Tongue (tissue), 2 donors: ENCODE data around the gene R3HDM4. TPM values are rescaled to one million over a fixed set of nuclear protein-coding genes. Genes with fewer than 3 reads are reported as not detected.
A peak's percentile ranks its signal among the peaks of the same experiment; 100 is the strongest.
"Not testable (repeated sequence)": the region's sequence is repeated elsewhere in the genome, so short reads cannot be mapped to it uniquely, and the experiment has no call there.

Source experiments
- DNase-seq: peaks from one replicate; pipeline ENCODE4 v3.0.0-alpha.2; 2015
- total RNA-seq: library from RNA; depleted of rRNA; stranded (reverse); fragments of >200 nt; gene quantifications from one replicate; pipeline ENCODE4 v1.2.3, GENCODE V29; 2014

Gene R3HDM4
- total RNA-seq, 1 donor from 2014 or later, result 23.2 TPM

DNA sequence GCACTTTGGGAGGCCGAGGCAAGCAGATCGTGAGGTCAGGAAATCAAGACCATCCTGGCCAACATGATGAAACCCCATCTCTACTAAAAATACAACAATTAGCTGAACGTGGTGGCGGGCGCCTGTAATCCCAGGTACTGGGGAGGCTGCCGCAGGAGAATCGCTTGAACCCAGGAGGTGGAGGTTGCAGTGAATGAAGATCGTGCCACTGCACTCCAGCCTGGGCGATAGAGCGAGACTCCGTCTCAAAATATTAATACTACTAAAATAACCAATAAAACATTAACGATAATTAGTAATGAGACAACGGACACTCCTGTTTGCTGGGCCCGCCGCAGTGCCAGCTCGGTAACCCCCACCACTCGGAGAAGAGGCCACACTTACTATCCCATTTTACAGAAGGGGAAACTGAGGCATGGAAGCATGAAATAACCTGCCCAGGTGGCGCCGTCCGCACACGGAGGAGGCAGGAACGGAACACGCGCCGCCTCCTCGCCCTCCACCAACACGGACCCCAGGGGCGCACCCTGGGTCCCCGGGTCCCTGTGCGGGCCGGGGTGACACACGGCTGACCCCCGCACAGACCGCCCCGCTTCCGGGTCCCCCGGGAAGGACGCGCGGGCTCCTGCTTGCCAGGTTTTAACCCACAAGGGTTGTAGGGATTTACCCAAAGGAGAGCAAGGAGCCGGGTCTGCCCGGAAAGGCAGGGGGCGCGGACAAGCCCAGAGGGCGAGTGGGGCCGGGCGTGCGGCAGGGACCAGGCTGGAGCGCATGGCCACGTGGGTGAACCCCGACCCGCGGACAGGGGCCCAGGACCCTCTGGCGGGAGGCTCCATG, 1.6 kb downstream of the R3HDM4 start:
- DNase-seq, result no peak

DNA sequence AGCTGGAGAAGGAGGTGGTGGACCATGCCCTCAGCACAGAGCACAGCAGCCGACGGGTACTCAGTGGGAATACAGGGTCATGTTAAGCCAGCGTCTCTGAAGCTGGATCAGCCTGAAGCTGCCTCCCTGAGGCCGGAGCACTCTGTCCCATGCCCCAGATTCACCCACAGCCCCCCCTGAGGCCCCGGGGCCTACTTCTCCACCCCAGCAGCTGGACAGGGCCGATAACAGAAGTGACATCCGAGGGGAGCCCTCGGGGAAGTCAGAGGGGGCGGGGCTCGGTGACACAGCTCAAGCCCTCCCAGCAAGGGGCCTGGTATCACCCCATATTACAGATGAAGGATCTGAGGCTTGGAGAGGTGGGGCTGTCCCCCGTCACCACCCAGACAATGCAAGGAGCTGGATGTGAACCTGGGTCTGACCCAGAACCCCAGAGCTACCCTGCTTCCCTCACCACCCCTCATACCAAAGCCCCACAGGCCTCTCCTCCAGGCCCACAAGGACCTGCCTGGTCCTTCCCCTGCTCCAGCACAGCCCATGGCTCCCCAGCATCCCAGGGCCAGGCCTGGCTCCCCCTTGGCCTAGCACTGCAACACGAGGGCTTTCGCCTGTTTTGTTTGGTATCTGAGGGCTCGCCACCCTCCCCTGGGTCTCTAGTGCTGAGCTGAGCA, 5.7 kb downstream of the R3HDM4 start:
- DNase-seq, result no peak

- DNase-seq, result no peak
Measured at GRCh38 chr19:906480-906879, 6.5 kb downstream of the R3HDM4 start.

GRCh38 chr19:904545-904944, 8.5 kb downstream of the R3HDM4 start:
- no peak for DNase-seq

- peak; percentile 66 for DNase-seq
Measured at GRCh38 chr19:903266-903797, 9.7 kb downstream of the R3HDM4 start.

DNA sequence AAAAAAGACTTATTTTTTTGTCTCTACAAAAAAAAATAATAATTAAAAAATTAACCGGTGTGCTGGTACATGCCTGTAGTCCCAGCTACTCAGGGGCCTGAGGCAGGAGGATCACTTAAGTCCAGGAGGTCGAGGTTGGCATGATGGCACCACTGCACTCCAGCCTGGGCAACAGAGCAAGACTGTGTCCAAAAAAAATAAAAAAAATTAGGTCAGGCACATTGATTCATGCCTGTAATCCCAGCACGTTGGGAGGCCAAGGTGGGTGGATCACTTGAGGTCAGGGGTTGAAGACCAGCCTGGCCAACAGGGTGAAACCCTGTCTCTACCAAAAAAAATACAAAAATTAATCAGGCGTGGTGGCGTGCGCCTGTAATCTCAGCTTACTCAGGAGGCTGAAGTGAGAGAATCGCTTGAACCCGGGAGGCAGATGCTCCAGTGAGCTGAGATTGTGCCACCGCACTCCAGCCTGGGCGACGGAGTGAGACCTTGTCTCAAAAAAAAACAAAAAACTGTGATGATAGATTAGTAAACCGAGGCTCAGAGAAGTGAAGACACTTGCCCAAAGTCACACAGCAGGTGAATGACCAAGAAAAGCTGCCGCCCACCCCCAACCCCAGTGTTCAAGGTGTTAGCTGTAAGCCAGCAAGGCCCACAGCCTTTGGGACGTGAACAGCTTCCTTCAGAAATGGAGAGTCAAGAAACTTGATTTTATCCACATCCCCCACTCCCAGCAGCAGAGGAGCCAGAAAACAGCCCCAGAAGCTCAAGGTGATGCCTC, 10.4 kb downstream of the R3HDM4 start:
- DNase-seq, result no peak

DNA sequence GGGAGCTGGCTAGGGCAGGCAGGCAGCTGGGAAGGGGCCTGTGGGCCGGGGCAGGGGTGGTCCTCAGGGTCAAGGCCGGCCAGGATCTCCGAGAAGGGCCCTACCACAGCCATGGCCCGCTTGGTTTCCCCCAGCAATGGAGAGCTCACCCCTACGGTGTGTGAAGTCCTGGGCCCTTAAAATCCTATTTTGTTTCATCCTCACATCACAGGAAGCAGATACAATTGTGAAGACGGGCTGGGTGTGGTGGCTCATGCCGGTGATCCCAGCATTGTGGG, 11.0 kb downstream of the R3HDM4 start:
- no peak for DNase-seq

GRCh38 chr19:901216-902092, 11.6 kb downstream of the R3HDM4 start:
- no peak for DNase-seq

- DNase-seq, result no peak
Measured at GRCh38 chr19:900302-901111, 12.5 kb downstream of the R3HDM4 start.

DNA sequence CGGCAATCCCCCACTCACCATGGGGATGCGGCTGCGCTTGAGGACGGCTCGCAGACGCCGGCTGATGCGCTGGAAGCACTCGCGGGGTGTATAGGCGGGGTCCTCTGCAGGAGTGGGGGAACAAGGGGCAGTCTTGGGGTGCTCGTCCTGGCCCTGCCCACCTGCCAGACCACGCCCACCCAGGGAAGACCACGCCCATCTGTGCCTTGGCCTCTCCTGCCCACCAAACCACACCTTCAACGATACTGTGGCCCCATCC, 13.0 kb downstream of the R3HDM4 start:
- DNase-seq, result no peak

DNA sequence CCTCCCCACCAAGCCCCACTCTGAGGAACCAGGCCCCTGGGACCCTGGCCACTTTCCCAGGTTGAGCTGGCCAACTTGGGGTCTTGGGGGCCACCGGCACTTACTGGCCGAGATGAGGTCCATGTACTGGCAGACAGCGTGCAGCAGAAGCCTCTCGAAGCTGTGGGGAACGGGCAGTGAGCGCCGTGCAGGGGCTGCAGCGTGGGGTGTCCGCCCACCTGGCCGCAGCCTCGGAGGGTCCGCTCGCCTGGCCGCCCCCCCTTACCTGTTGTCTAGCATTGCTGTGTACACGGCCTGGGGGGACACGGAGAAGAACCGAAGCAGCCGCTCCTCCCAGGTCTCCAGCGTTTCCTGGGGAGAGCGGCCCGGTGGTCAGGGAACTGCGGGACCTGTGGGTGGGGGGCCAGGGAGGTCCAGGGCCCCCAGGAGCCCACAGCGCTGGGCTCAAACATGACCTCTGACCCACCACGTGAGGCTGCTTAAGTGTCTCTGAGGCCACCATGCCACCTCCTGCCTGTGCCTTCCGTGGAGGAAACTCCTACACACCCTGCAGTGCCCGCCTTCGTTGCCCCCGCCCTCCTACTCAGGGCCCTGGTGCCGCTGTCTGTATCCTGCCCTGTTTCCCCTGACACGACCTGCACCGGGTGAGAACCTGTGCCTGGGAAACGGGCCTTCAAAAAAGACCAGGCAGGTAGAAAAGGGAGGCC, 13.5 kb downstream of the R3HDM4 start:
- no peak for DNase-seq

DNA sequence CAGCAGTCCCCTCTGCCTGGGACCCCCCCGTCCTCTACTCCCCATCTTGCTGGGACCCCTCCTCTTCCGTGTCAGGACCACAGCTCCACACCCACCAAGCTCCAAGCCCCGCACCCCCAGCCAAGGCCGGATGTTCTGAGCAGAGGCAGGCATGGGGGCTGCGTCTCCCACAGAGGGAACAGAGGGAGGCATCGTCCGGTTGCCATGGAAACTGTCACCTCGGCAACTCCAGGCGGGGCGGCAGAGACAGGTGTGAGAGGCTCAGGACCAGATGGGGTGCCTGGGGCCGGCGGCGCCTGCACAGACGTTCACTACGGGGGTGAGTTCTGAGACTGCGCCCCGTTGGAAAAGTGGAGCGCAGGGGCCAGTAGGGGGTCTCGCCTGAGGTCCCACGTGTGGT, 14.4 kb downstream of the R3HDM4 start:
- DNase-seq, result no peak

- no peak for DNase-seq
Measured at GRCh38 chr19:897442-898039, 15.5 kb downstream of the R3HDM4 start.

- no peak for DNase-seq
Measured at GRCh38 chr19:896999-897398, 16.0 kb downstream of the R3HDM4 start.

DNA sequence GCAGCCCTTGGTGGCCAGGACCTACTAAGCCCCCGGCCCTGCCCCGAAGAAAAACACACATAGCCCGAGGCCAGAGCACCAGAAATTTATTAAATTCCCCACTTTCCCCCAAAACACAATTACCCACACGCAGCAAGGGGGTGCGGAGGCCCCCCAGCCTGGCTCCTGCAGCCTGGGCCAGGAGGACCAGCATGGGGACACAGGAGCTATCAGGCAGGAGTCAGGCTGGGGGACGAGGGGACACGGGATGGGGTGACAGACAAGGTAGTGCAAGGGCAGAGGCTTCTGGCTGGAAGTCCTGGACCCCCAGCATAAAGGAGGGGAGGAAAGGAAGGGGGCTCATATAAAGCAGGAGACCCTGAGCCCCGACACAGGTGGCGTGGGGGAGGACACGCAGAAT, 16.6 kb downstream of the R3HDM4 start:
- no peak for DNase-seq

DNA sequence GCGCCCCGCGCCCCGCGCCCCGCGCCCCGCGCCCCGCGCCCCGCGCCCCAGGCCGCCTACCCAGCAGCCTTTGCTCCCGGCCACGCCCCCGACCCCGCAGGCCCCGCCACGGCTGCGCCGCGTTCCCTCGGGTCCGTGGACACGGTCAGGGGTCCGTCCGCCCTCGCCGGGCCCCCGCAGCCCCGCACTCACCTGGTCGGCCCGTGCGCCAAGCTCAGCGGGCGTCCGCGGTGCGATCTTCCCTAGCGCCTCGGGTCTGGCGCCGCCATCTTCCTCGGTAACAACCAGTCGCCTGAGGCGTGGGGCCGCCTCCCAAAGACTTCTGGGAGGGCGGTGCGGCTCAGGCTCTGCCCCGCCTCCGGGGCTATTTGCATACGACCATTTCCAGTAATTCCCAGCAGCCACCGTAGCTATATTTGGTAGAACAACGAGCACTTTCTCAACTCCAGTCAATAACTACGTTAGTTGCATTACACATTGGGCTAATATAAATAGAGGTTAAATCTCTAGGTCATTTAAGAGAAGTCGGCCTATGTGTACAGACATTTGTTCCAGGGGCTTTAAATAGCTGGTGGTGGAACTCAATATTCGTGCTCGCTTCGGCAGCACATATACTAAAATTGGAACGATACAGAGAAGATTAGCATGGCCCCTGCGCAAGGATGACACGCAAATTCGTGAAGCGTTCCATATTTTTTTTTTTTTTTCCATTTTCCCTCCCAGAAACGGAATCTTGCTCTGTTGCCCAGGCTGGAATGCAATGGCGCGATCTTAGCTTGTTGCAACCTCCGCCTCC, 19.9 kb downstream of the R3HDM4 start, which contains the start of the genes MED16 and RNU6-9:
Gene MED16, minus strand, starts transcription at position 294 of the 796 bp plus-strand sequence. CDS start 2,056 bp downstream, outside the sequence.
Gene RNU6-9, plus strand, starts transcription at position 591 of the 796 bp plus-strand sequence.
- DNase-seq, result peak; percentile 98

- peak; percentile 42 for DNase-seq
Measured at GRCh38 chr19:892243-892893, 20.7 kb downstream of the R3HDM4 start.

GRCh38 chr19:891421-892200, 21.4 kb downstream of the R3HDM4 start:
- DNase-seq, result not testable (repeated sequence)
